GM18951 (cell line): Measurements from ENCODE around the gene PDCD1.
"Not testable (repeated sequence)": the region's sequence is repeated elsewhere in the genome, so short reads cannot be mapped to it uniquely, and the experiment has no call there.

Experiments
- POLR2A ChIP-seq: IDR thresholded peaks from 4 replicates; pipeline ENCODE4 v1.6.1; 2011; ENCODE audit warnings: mild to moderate bottlenecking; ENCODE audit not compliant: insufficient read length, insufficient read depth; ENCODE audit errors: extremely low read depth
- in situ Hi-C: fragments of 300-500 bp; cut with MboI; formaldehyde crosslinking; loops from one replicate; pipeline ENCODE4 v1.12.0; 2022; ENCODE audit warnings: low sequenced_read_pairs, mixed read lengths, inconsistent platforms; ENCODE audit not compliant: unreplicated experiment

The PDCD1 gene

GRCh38 chr2:241842620-241843211, 16.0 kb downstream of the PDCD1 start:
- in situ Hi-C loops: no loop called here
- TF ChIP-seq POLR2A: peak; percentile 29

DNA sequence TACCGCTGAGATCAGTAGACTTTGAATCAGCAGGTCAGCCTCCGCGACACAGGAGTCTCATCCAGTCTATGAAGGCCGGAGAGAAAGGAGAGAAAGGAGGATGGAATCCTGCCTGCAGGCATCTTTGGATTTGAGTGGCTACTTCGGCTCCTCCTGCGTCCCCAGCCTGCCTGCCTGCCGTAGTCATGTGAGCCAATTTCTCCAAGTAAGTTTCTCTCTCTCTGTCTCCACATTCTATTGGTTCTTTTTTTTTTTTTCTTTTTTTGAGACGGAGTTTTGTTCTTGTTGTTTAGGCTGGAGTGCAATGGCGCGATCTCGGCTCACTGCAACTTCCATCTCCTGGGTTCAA, 16.7 kb downstream of the PDCD1 start:
- in situ Hi-C loops: no loop called here
- no peak for TF ChIP-seq POLR2A

DNA sequence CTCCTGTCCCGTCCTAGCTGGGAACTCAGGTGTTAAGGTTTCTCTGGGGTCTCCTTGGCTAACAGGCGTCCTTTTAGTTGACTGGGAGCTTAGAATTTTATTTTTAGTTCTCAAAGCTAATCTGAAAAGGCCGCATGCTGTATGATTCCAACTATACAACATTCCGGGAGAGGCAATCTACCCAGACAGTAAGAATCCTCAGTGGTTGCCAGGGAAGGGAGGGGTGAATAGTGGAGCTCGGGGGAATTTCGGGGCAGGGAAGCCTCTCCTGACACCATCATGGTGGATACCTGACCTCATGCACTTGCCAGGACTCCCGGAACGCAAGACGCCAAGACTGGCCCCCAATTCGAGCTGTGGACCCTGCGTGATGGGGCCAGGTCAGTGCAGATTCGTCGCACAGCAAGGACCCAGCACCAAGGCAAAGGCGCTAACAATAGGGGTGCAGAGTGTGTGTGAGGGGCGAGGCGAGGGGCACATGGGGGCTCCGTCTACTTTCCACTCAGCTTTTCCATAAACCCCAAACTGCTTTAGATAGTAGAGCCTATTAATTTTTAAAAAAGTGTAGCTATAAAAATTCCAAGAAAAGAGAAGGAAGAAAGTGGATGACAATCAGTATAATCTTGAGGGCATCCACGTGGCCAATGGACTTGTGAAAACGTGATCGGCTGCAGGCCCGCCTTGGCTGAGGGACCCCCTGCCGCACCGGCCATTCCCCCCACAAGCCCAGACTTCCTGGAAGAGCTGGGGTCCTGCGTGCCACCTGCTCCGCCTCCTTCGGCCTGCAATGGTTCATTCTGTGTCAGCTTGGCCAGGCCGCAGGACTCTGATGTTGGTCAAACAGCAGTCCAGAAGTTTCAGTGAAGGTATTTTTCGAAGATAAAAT, 17.3 kb downstream of the PDCD1 start:
- in situ Hi-C loops: no loop called here
- TF ChIP-seq POLR2A: no peak

DNA sequence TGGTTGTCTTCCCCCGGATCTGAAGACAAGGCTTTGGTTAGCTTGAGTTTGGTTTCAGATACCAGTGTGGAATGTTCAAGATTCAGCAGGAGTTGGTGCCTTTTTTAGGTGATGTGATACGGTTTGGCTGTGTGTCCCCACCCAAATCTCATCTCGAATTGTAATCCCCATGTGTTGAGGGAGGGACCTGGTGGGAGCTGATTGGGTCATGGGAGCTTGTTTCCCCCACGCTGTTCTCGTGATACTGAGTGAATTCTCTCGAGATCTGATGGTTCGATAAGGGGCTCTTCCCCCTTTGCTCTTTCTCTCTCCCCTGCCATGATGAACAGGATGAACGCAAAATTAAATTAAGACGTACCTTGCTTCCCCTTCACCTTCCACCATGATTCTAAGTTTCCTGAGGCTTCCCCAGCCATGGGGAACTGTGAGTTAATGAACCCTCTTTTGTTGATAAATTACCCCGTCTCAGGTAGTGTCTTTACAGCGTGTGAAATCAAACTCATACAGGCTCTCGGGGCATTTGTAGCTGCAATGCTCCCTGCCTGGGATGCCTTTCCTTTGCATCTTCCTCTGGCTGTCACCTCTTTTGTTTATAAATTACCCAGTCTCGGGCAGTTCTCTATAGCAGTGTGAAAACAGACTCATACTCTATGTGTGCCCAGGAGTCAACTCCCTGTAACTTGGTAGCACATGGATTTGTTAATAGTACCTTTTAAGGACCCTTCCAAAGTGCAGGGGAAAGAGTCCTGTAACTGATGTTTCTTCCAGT, 21.3 kb downstream of the PDCD1 start:
- TF ChIP-seq POLR2A: no peak

DNA sequence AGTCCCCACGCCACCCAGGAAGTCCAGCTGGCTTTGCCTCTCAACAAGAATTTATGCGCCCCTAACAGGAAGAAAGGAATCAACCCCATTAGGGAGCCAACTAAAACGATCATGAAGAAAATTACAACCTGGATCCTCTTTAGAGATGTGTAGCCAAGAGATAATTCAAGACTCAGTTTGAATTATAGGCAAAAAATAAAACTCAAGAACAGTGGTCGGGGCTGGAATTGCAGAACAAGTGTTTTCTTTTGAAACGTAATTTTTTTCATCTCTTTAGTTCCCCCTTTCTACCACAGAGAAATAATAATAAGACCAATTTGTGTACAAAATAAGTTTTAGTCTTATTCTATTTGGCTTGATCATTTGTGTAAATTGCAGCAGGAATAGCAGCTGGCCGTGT, 22.4 kb downstream of the PDCD1 start:
- no peak for TF ChIP-seq POLR2A
- in situ Hi-C loops: no loop called here

More for the DNA sequence above, 21.3 kb downstream of the PDCD1 start:
- in situ Hi-C loops: no loop called here

DNA sequence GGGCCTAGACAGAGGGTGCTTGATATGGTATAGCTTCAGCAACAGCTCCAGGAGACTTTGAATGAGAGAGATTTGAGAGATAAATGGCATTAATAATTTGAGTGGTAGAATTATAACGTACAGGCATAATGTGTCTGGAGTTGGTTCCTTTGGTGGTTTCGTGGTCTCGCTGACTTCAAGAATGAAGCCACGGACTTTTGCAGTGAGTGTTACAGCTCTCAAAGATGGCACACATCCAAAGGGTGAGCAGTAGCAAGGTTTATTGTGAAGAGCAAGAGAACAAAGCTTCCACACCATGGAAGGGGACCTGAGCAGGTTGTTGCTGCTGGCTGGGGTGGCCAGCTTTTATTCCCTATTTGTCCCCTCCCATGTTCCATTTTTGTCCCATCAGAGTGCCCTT, 23.1 kb downstream of the PDCD1 start:
- TF ChIP-seq POLR2A: no peak
- in situ Hi-C loops: no loop called here

GRCh38 chr2:241834527-241835210, 24.0 kb downstream of the PDCD1 start:
- TF ChIP-seq POLR2A: no peak
- in situ Hi-C loops: no loop called here

GRCh38 chr2:241833756-241834526, 24.8 kb downstream of the PDCD1 start:
- in situ Hi-C loops: not testable (repeated sequence)

DNA sequence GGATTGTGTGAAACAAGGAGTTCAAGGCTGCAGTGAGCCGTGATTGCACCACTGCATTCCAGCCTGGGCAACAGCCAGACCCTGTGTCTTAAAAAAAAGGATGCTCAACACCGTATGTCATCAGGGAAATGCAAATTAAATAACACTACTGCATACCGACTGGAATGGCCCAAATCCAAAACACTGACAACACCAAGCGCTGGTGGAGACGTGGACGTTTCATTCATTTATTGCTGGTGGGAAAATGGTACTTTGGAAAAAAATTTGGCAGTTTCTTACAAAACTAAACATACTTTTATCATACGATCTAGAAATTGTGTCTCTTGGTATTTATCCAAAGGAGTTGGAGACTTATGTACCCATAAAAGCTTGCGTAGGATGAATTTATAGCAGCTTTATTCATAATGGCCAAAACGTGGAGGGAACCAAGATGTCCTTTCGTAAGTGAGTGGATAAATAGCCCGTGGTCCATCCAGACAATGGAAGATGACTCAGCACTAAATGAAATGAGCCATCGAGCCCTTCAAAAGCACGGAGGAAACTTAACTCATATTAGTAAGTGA, 25.5 kb downstream of the PDCD1 start:
- in situ Hi-C loops: no loop called here
- no peak for TF ChIP-seq POLR2A

GRCh38 chr2:241827394-241827793, 31.3 kb downstream of the PDCD1 start:
- TF ChIP-seq POLR2A: no peak

GRCh38 chr2:241823531-241824437, 34.9 kb downstream of the PDCD1 start:
- in situ Hi-C loops: not testable (repeated sequence)

More at GRCh38 chr2:241827394-241827793, 31.3 kb downstream of the PDCD1 start:
- in situ Hi-C loops: no loop called here
